Stimulated activated naive CD8-positive, alpha-beta T cell treated with anti-CD3 and anti-CD28 coated beads, Interleukin-15, Interleukin-2, amounts not matched to agents 100 U/mL and 50 U/mL, for 24 hours (primary cell): ENCODE measurements around the gene AKR1C2.
"Not testable (repeated sequence)": the region's sequence is repeated elsewhere in the genome, so short reads cannot be mapped to it uniquely, and the experiment has no call there.

ENCODE experiments used
- ATAC-seq: fragments of 150-1000 bp; cut with Tn5 transposase; one replicate; pipeline ENCODE4 v1.10.0; 2021
- DNase-seq: peaks from one replicate; pipeline ENCODE4 v3.0.0; 2021

Gene AKR1C2

GRCh38 chr10:4988000-4988641, 15.5 kb downstream of the AKR1C2 start:
- not testable (repeated sequence) for ATAC-seq, DNase-seq

DNA sequence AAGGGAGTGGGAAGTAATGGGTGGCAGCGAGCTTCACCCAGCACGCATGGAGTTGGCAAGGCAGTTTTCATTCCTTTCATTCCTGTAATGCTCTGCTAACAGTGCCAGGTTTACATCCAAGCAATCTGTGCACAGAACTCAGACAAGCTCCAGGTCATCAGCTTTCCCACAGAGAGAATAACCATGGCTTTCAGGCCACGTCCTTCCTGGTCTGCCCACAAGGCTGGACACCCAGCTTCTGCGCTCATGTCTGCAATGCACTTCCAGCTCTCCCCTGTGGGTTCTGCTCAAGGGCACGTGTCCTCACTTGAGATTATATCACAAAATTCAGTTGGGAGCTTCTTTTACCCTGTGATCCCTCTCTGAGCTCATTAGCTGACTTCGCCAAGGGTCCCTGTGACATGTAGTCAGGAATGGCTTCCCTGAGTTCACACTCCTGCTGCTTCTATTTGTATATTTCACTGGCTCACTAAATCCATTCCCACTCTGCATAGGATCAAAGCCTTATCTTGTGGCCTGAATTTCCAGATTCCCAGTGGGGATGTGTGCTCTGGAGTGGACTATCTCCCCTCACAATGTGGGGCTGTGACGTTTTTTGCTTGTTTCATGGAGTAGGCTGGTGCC, 18.6 kb downstream of the AKR1C2 start:
- ATAC-seq (no peak), DNase-seq (no peak)

DNA sequence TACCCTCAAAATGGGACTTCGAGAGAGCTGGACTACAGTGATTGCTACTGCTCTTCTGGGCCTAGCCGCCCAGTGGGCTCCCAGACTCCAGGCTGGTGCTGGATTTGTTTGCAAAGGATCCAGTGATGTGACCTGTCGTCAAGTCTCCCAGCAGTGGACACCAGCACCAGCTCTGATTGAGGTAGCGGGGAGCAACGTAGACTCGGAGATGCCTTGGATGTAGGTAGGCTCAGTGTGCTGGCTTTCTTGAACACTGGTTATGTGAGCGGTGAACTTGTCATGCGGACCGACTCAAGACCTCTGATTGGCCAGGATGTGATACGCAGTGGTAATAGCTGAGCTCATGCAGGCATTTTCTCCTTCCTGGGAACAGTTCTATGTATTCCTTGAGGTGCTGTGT, 19.4 kb downstream of the AKR1C2 start:
- no peak for DNase-seq
- ATAC-seq = no peak

- no peak for ATAC-seq
These were observed 19.9 kb downstream of the AKR1C2 start for GRCh38 chr10:4983615-4984216.

DNA sequence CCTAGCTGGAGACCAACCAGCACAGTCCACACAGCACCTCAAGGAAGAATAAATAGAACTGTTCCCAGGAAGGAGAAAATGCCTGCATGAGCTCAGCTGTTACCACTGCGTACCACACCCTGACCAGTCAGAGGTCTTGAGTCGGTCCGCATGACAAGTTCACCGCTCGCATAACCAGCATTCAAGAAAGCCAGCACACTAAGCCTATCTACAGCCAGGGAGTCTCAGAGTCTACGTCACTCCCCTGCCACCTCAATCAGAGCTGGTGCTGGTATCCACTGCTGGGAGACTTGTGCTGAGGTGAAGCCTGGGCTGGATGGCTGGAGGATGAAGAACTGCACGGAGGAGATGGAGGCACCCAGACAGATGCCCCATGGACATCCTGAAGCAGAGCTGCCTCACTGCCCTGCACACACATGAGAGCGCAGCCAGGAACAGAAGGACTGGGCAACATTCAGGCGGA, 20.9 kb downstream of the AKR1C2 start:
- DNase-seq (no peak), ATAC-seq (no peak)

More at GRCh38 chr10:4983615-4984216, 19.9 kb downstream of the AKR1C2 start:
- no peak for DNase-seq

- no peak for ATAC-seq
These were observed 21.8 kb downstream of the AKR1C2 start for GRCh38 chr10:4981722-4982471.

GRCh38 chr10:4980793-4981192, 22.9 kb downstream of the AKR1C2 start:
- ATAC-seq (no peak), DNase-seq (no peak)

More at GRCh38 chr10:4981722-4982471, 21.8 kb downstream of the AKR1C2 start:
- DNase-seq = no peak

DNA sequence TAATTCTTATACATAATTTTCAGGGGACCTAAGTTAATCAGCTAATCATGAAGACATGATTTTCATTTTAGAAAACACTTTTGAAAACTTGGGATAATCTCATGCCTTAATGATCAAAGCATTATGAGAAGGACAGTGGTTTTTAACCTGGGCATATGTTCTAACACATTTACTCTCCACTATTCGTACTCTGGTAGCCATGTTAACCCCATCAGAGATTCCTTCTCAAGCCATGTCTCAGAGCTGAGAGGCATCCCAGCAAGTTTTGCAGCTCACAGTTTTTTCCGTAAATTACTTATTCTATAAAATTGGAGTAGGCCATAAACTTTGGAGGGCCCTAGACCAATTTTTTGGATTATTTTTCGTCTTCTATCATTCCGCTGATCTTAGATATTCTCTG, 24.8 kb downstream of the AKR1C2 start:
- DNase-seq (no peak), ATAC-seq (no peak)

DNA sequence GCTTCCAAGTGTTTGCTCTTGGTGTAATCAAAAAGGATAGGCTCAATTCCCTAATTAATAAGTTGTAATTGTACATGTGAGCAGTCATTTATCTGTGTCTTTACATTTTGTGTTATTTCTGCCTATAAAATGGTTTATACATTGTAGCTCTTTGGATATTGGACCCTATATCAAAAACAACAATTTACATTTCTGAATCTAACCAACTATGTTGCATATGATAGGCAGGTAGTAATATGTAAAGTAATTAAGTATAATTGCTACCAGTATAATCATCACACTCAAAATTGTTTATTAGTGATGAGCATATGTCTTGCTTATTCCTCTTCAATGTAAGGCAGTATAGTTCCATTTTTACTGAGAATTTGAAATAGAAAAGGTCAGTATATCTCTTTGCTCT, 26.6 kb downstream of the AKR1C2 start:
- DNase-seq = no peak
- ATAC-seq = no peak

DNA sequence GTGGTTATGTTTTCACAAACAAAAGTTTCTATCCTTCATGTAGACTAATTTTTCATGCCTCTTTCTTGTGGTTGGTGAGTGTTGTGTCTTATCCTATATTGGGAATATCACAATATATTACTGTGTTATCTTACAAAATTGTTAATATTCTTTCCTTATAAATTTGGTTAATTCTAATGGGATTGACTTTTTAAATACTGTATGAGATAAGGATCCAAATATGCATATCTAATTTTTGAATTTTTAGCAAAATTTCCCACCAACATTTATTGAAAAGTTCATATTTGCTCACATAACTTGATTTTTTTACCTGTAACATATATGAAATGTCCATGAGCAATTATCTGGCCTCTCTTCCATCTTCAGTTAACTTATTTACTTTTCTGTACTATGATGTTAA, 29.3 kb downstream of the AKR1C2 start:
- not testable (repeated sequence) for ATAC-seq, DNase-seq

DNA sequence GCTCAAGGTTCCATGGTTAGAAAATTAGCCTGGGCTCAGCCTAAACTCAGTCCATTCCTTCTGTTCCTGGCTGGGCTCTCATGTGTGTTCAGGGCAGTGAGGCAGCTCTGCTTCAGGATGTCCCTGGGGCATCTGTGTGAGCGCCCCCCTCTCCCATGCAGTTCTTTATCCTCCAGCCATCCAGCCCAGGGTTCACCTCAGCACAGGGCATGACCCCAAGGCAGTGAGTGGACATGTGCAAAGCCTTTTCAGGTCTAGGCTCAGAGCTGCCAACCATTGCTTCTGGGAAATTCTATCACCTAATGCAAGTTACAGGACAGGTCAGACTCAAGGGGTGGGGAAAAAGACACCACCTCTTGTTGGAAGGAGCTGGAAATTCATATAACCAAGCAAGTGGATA, 30.4 kb downstream of the AKR1C2 start:
- not testable (repeated sequence) for DNase-seq, ATAC-seq

DNA sequence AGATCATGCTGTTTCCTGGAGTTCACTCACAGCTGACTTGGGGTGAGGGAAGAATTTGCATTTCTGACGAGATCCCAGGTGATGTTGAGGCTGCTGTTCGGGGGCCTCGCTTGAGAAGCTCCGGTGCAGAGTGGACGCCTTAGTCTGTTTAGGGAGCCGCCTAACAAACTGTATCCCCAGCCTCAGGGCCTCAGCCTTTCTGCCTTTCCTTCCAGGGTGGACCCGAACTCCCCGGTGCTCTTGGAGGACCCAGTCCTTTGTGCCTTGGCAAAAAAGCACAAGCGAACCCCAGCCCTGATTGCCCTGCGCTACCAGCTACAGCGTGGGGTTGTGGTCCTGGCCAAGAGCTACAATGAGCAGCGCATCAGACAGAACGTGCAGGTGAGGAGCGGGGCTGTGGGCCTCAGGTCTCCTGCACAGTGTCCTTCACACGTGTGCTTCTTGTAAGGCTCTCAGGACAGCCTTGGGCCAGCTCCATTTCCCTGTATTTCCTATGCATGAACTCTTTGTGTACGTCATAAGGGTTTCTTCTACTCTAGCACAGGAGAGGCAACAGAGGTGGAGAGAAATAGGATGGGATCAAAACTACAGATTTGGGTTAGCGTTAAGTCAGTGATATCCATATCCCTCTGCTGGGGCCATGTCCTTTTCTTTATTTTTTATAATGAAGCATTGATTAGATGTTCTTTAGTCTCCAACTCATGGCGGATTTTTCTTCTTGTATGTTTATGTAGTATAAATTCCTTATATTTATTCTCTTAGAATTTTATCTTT, 31.1 kb downstream of the AKR1C2 start:
- not testable (repeated sequence) for ATAC-seq, DNase-seq

GRCh38 chr10:4970362-4970761, 33.3 kb downstream of the AKR1C2 start:
- not testable (repeated sequence) for ATAC-seq, DNase-seq

GRCh38 chr10:4969289-4969688, 34.4 kb downstream of the AKR1C2 start:
- DNase-seq, ATAC-seq: not testable (repeated sequence)

DNA sequence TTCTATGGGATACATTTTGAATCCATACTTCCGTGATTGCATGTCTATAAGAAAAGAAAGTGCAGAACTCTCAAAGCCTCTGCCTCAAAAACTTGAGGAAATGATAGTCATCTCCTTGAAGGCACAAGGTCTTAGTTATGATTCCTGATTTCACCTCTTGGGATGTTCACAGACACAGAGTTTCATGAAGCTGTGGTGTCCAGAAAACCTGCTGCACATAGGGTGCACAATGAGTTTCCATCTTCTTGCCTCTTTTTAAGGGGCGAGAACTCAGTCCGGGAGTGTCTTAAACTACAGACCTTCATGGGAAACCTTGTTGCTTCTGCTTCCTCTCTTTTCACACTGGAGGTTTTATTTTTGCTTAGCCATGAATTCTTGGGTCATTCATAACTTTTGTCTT, 36.5 kb downstream of the AKR1C2 start:
- not testable (repeated sequence) for ATAC-seq, DNase-seq

- DNase-seq, ATAC-seq: not testable (repeated sequence)
These were observed 37.9 kb downstream of the AKR1C2 start for GRCh38 chr10:4965763-4966162.

GRCh38 chr10:4963815-4964154, 39.9 kb downstream of the AKR1C2 start:
- ATAC-seq = not testable (repeated sequence)

DNA sequence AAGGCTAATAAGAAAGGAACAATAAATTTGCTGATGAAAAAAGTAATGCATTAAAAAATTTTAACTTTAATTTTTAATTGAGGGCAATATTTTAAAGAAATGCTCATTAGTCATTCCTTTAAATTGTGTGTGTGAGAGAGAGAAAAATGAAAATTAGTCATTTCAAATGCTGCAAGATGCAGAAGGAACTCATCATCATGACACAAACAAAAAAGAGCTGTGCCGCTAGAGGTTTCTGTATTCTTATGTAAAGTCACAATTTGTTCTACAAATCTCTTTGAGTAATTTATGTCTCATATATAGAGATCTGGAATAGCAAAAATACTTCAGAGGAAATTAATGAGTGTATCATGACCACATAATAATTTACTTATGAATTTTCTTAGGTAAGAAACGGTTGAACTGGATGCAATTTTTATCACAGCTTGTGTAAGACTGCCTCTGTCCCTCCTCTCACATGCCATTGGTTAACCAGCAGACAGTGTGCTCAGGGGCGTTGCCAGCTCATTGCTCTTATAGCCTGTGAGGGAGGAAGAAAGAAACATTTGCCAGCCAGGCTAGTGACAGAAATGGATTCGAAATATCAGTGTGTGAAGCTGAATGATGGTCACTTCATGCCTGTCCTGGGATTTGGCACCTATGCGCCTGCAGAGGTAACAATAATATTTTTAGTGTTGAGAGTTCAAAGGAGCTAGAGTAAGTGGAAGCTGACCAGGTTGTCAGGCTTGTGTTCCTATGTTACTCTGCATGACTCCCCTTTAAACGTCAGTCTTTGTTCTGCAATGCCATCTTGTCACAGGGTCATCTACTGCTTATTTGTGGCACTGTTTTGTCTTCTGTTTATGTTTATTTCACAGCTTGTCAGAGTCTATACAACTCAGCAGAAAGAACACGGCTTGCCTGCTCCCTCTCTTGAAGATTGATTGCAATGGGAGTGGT, 40.5 kb downstream of the AKR1C2 start, which contains the start of gene AKR1C1:
Gene AKR1C1, plus strand, starts transcription at position 540 of the 939 bp plus-strand sequence. Its CDS starts 30 bp downstream, at position 570.
- not testable (repeated sequence) for ATAC-seq, DNase-seq

More at GRCh38 chr10:4963815-4964154, 39.9 kb downstream of the AKR1C2 start:
- not testable (repeated sequence) for DNase-seq

DNA sequence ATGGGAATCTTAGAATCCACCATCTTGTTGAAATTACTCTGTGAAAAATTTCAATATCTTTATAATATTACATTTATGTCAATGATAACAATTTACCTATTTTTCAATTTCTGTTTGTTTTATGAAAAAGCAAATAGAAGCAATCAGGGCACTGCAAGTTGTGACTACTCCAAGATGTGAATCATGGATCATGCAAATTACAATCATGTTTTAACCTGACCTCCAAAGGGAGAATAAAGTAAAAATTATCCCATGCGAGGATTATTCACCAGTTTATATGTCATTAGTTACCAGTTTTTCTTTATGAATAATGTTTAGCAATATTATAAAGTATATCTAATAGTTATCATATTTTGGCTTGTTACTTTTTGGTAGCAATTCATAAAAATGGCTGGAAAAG, 41.3 kb downstream of the AKR1C2 start:
- not testable (repeated sequence) for DNase-seq, ATAC-seq

DNA sequence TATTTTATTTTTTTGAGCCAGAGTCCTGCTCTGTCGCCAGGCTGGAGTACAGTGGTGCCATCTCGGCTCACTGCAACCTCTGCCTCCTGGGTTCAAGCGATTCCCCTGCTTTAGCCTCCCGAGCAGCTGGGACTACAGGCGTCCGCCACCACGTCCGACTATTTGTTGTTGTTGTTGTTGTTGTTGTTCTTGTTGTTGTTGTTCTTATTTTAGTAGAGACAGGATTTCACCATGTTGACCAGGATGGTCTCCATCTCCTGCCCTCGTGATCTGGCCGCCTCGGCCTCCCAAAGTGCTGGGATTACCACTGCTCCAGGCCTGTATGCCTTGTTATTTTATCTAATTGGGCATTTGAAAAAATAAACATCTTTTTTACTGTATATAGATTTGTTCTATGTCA, 42.1 kb downstream of the AKR1C2 start:
- ATAC-seq, DNase-seq: not testable (repeated sequence)
